HepG2 (cell line): ENCODE measurements around the gene SPHK1. TPM values are rescaled to one million over a fixed set of nuclear protein-coding genes. Genes with fewer than 3 reads are reported as not detected.

Experiments used
- BHLHE40 ChIP-seq: IDR thresholded peaks from 2 replicates; pipeline ENCODE4 v1.6.1; 2011; ENCODE audit warnings: low read length, improper control_type of control experiment
- GABPA ChIP-seq, 2 experiments: IDR thresholded peaks; 2 replicates each; pipeline ENCODE4 v1.6.1; 2011 to 2016; ENCODE audit warnings: low read depth in 2 of 2, low read length in 1 of 2, missing biosample characterization in 1 of 2, missing genetic modification characterization in 1 of 2
- HMGXB3 ChIP-seq: sonication (generic); formaldehyde crosslinking; IDR thresholded peaks from 2 replicates; pipeline ENCODE4 v1.4.0; 2020; ENCODE audit warnings: missing genetic modification reagents, borderline replicate concordance
- HNF1B ChIP-seq: sonication (generic); formaldehyde crosslinking; IDR thresholded peaks from 2 replicates; pipeline ENCODE4 v1.5.1; 2020; ENCODE audit warnings: mild to moderate bottlenecking, moderate library complexity, missing genetic modification reagents
- IRF1 ChIP-seq: sonication (generic); formaldehyde crosslinking; IDR thresholded peaks from 2 replicates; pipeline ENCODE4 v1.4.0; 2020; ENCODE audit warnings: low read depth, mild to moderate bottlenecking, missing genetic modification reagents
- KDM5B ChIP-seq: sonication (generic); formaldehyde crosslinking; IDR thresholded peaks from 2 replicates; pipeline ENCODE4 v1.4.0; 2020; ENCODE audit warnings: missing genetic modification reagents, mild to moderate bottlenecking, borderline replicate concordance
- REL ChIP-seq: sonication (generic); formaldehyde crosslinking; conservative IDR thresholded peaks from 2 replicates; pipeline ENCODE4 v1.8.0; 2022; ENCODE audit warnings: mild to moderate bottlenecking, missing genetic modification reagents, moderate library complexity
- SRY ChIP-seq: sonication (generic); formaldehyde crosslinking; IDR thresholded peaks from 2 replicates; pipeline ENCODE4 v1.8.0; 2022; ENCODE audit warnings: mild to moderate bottlenecking, missing genetic modification reagents
- ZBTB10 ChIP-seq: sonication (generic); formaldehyde crosslinking; IDR thresholded peaks from 2 replicates; pipeline ENCODE4 v1.4.0; 2020; ENCODE audit warnings: missing genetic modification reagents, borderline replicate concordance
- ZNF18 ChIP-seq: sonication (generic); formaldehyde crosslinking; IDR thresholded peaks from 2 replicates; pipeline ENCODE4 v1.8.0; 2022; ENCODE audit warnings: mild to moderate bottlenecking, missing genetic modification reagents; ENCODE audit not compliant: insufficient replicate concordance
- ZNF546 ChIP-seq: sonication (generic); formaldehyde crosslinking; conservative IDR thresholded peaks from 2 replicates; pipeline ENCODE4 v1.8.1; 2023; ENCODE audit warnings: mild to moderate bottlenecking, missing genetic modification reagents
- ZNF557 ChIP-seq: sonication (generic); formaldehyde crosslinking; IDR thresholded peaks from 2 replicates; pipeline ENCODE4 v1.4.0; 2020; ENCODE audit warnings: missing genetic modification reagents
- ZNF83 ChIP-seq: sonication (generic); formaldehyde crosslinking; IDR thresholded peaks from 2 replicates; pipeline ENCODE4 v1.4.0; 2020; ENCODE audit warnings: missing genetic modification reagents, mild to moderate bottlenecking, borderline replicate concordance
- ZXDC ChIP-seq: sonication (generic); formaldehyde crosslinking; IDR thresholded peaks from 2 replicates; pipeline ENCODE4 v1.5.0; 2020; ENCODE audit warnings: mild to moderate bottlenecking, missing genetic modification reagents
- polyA plus RNA-seq, 8 experiments: library from polyadenylated mRNA; depleted of rRNA in 3 of 8; stranded (reverse) in 7 of 8; unstranded in 1 of 8; fragments of >200 nt; fragmentation: Illumina TruSeq in 4 of 8; extraction: Trizol in 4 of 8; gene quantifications; 2 replicates each; pipeline versions ENCODE4 v1.2.1 to v1.2.3, GENCODE V29; 2011 to 2016; ENCODE audit warnings: low read depth in 4 of 8, missing spikeins in 1 of 8, mixed read lengths in 1 of 8; ENCODE audit not compliant: insufficient read depth in 1 of 8
- total RNA-seq, 5 experiments: library from RNA; depleted of rRNA; stranded (reverse); fragments of >200 nt; fragmentation: Illumina TruSeq; extraction: Trizol; gene quantifications; 2 replicates each; pipeline ENCODE4 v1.2.3, GENCODE V29; 2016; ENCODE audit warnings: low read depth in 1 of 5

SPHK1 gene
- total and polyA plus RNA-seq, 2 of the 13 experiments (the other 11 are each of a cell fraction or from before 2014, with no cell fraction given): 129 to 160 TPM

GRCh38 chr17:76382351-76382802, 2.0 kb upstream of the SPHK1 start (continued):
- TF ChIP-seq ZNF546 (CRISPR knock-in tag): no peak
- peak; percentile 67 for TF ChIP-seq HMGXB3 (CRISPR knock-in tag)
- TF ChIP-seq ZNF83: 0 out of 2 replicates have a peak, but pooled peaks have one; percentile 59
- TF ChIP-seq ZNF18 (CRISPR knock-in tag): peak; percentile 53
- peak; percentile 40; the same call in 1 of the 2 replicates for TF ChIP-seq HNF1B (CRISPR knock-in tag)
- TF ChIP-seq ZBTB10 (CRISPR knock-in tag): peak; percentile 94
- TF ChIP-seq REL: no peak
- TF ChIP-seq BHLHE40: peak; percentile 44; the same call in 1 of the 2 replicates
- no peak for TF ChIP-seq GABPA (IDR thresholded peaks at IDR 0.05; ENCODE audit: low read depth, low read length)
- no peak for TF ChIP-seq GABPA (CRISPR knock-in tag; IDR thresholded peaks at IDR 0.05; ENCODE audit: low read depth)
- no peak for TF ChIP-seq IRF1 (CRISPR knock-in tag)
- TF ChIP-seq KDM5B: no peak; the same call in 1 of the 2 replicates
- TF ChIP-seq ZXDC (CRISPR knock-in tag): no peak; the same call in 1 of the 2 replicates
- TF ChIP-seq SRY: no peak; the same call in 1 of the 2 replicates
- no peak for TF ChIP-seq ZNF557
